Measurements from ENCODE around the gene KIZ.

Gene KIZ

GRCh38 chr20:21156266-21156665, 30.4 kb downstream of the KIZ start:
- H3K27ac ChIP-seq (ENCODE audit: low read depth, low read length) = no peak overlapping the region
- no peak overlapping the region for H2BK5ac ChIP-seq (ENCODE audit: low read depth, low read length, poor library complexity)
- no peak overlapping the region for H3K4me3 ChIP-seq (ENCODE audit: low read depth, low read length)
- no peak overlapping the region for H2BK12ac ChIP-seq (ENCODE audit: low read length)
- no peak overlapping the region for H2BK120ac ChIP-seq (ENCODE audit: insufficient read depth, low read length, poor library complexity)
- no peak overlapping the region for H2AFZ ChIP-seq (ENCODE audit: insufficient read depth, low read length, poor library complexity)
- no peaks in the 10 kb centered on the region for H3K4me1 ChIP-seq (ENCODE audit: control insufficient read depth in 1 of 2, insufficient read depth in 2 of 2, low read length in 2 of 2)
- no peak overlapping the region for H3K4me2 ChIP-seq (ENCODE audit: low read length)
- H3K36me3 ChIP-seq (ENCODE audit: control insufficient read depth in 1 of 2, insufficient read depth in 2 of 2, low read length in 2 of 2) = no peaks in the 10 kb centered on the region
- H4K91ac ChIP-seq (ENCODE audit: low read depth, low read length) = no peak overlapping the region
- H3K18ac ChIP-seq (ENCODE audit: low read length) = no peak overlapping the region
- H3K14ac ChIP-seq (ENCODE audit: low read length) = no peak overlapping the region
- no peak overlapping the region for H3K4ac ChIP-seq (ENCODE audit: low read depth, low read length)
- no CpG with 5 or more reads among the region's 1 CpG for WGBS (ENCODE audit: extremely low coverage, insufficient coverage, insufficient read length)
- H3K79me2 ChIP-seq (ENCODE audit: control insufficient read depth, insufficient read depth, low read length, poor library complexity) = no peaks in the 10 kb centered on the region
- no peak overlapping the region for H4K8ac ChIP-seq (ENCODE audit: low read depth, low read length)
- no peak overlapping the region for H3K9ac ChIP-seq (ENCODE audit: low read length)
- H2AK5ac ChIP-seq (ENCODE audit: low read length) = no peak overlapping the region
- peak; percentile 61 to 86 for DNase-seq
- no peaks in the 10 kb centered on the region for H3K9me3 ChIP-seq (ENCODE audit: insufficient read depth, low read depth, low read length)
- H3K23ac ChIP-seq (ENCODE audit: low read length) = no peak overlapping the region
- no peak overlapping the region for H4K12ac ChIP-seq (ENCODE audit: low read depth, low read length)
- H3K79me1 ChIP-seq (ENCODE audit: low read length) = no peaks in the 10 kb centered on the region
- H3K27me3 ChIP-seq (ENCODE audit: insufficient read depth, low read length) = no peaks in the 10 kb centered on the region

- no peak for DNase-seq
- H3K23ac ChIP-seq (ENCODE audit: low read length) = no peak overlapping the region
- H3K14ac ChIP-seq (ENCODE audit: low read length) = no peak overlapping the region
- no CpG with 5 or more reads among the region's 4 CpGs for WGBS (ENCODE audit: extremely low coverage, insufficient coverage, insufficient read length)
- H4K12ac ChIP-seq (ENCODE audit: low read depth, low read length) = no peak overlapping the region
- H3K4me2 ChIP-seq (ENCODE audit: low read length) = no peak overlapping the region
- H3K36me3 ChIP-seq (ENCODE audit: control insufficient read depth in 1 of 2, insufficient read depth in 2 of 2, low read length in 2 of 2) = no peaks in the 10 kb centered on the region
- H2AFZ ChIP-seq (ENCODE audit: insufficient read depth, low read length, poor library complexity) = no peak overlapping the region
- H3K27ac ChIP-seq (ENCODE audit: low read depth, low read length) = no peak overlapping the region
- H3K79me2 ChIP-seq (ENCODE audit: control insufficient read depth, insufficient read depth, low read length, poor library complexity) = no peaks in the 10 kb centered on the region
- no peak overlapping the region for H3K9ac ChIP-seq (ENCODE audit: low read length)
- H2BK5ac ChIP-seq (ENCODE audit: low read depth, low read length, poor library complexity) = no peak overlapping the region
- no peak overlapping the region for H2BK12ac ChIP-seq (ENCODE audit: low read length)
- no peaks in the 10 kb centered on the region for H3K79me1 ChIP-seq (ENCODE audit: low read length)
- no peak overlapping the region for H3K4ac ChIP-seq (ENCODE audit: low read depth, low read length)
- no peak overlapping the region for H4K8ac ChIP-seq (ENCODE audit: low read depth, low read length)
- no peaks in the 10 kb centered on the region for H3K4me1 ChIP-seq (ENCODE audit: control insufficient read depth in 1 of 2, insufficient read depth in 2 of 2, low read length in 2 of 2)
- H3K9me3 ChIP-seq (ENCODE audit: insufficient read depth, low read depth, low read length) = no peaks in the 10 kb centered on the region
- no peaks in the 10 kb centered on the region for H3K27me3 ChIP-seq (ENCODE audit: insufficient read depth, low read length)
- no peak overlapping the region for H3K18ac ChIP-seq (ENCODE audit: low read length)
- H4K91ac ChIP-seq (ENCODE audit: low read depth, low read length) = no peak overlapping the region
- no peak overlapping the region for H2BK120ac ChIP-seq (ENCODE audit: insufficient read depth, low read length, poor library complexity)
- no peak overlapping the region for H2AK5ac ChIP-seq (ENCODE audit: low read length)
- H3K4me3 ChIP-seq (ENCODE audit: low read depth, low read length) = no peak overlapping the region
Observed at GRCh38 chr20:21157006-21157405, 31.1 kb downstream of the KIZ start.

GRCh38 chr20:21159658-21160380, 33.9 kb downstream of the KIZ start:
- Histone ChIP-seq H2BK120ac (ENCODE audit: insufficient read depth, low read length, poor library complexity) (no peak overlapping the region), H3K23ac (ENCODE audit: low read length) (no peak overlapping the region), H4K91ac (ENCODE audit: low read depth, low read length) (no peak overlapping the region), H3K27me3 (ENCODE audit: insufficient read depth, low read length) (no peaks in the 10 kb centered on the region), H3K4ac (ENCODE audit: low read depth, low read length) (no peak overlapping the region), H3K9ac (ENCODE audit: low read length) (no peak overlapping the region), H2BK5ac (ENCODE audit: low read depth, low read length, poor library complexity) (no peak overlapping the region), H3K4me3 (ENCODE audit: low read depth, low read length) (no peak overlapping the region), H3K36me3 (ENCODE audit: control insufficient read depth in 1 of 2, insufficient read depth in 2 of 2, low read length in 2 of 2) (no peaks in the 10 kb centered on the region), H3K4me2 (ENCODE audit: low read length) (no peak overlapping the region), H3K79me2 (ENCODE audit: control insufficient read depth, insufficient read depth, low read length, poor library complexity) (no peaks in the 10 kb centered on the region), H3K14ac (ENCODE audit: low read length) (no peak overlapping the region), H2BK12ac (ENCODE audit: low read length) (no peak overlapping the region), H2AK5ac (ENCODE audit: low read length) (no peak overlapping the region), H3K18ac (ENCODE audit: low read length) (no peak overlapping the region), H4K8ac (ENCODE audit: low read depth, low read length) (no peak overlapping the region), H3K27ac (ENCODE audit: low read depth, low read length) (no peak overlapping the region), H2AFZ (ENCODE audit: insufficient read depth, low read length, poor library complexity) (no peak overlapping the region), H4K12ac (ENCODE audit: low read depth, low read length) (no peak overlapping the region), H3K4me1 (ENCODE audit: control insufficient read depth in 1 of 2, insufficient read depth in 2 of 2, low read length in 2 of 2) (no peaks in the 10 kb centered on the region), H3K79me1 (ENCODE audit: low read length) (no peaks in the 10 kb centered on the region), H3K9me3 (ENCODE audit: insufficient read depth, low read depth, low read length) (no peaks in the 10 kb centered on the region)
- DNase-seq = no peak
- no CpG with 5 or more reads among the region's 6 CpGs for WGBS (ENCODE audit: extremely low coverage, insufficient coverage, insufficient read length)

GRCh38 chr20:21161926-21162325, 36.0 kb downstream of the KIZ start:
- Histone ChIP-seq H3K36me3 (ENCODE audit: control insufficient read depth in 1 of 2, insufficient read depth in 2 of 2, low read length in 2 of 2) (no peaks in the 10 kb centered on the region), H4K91ac (ENCODE audit: low read depth, low read length) (no peak overlapping the region), H3K79me1 (ENCODE audit: low read length) (no peaks in the 10 kb centered on the region), H3K9ac (ENCODE audit: low read length) (no peak overlapping the region), H3K14ac (ENCODE audit: low read length) (no peak overlapping the region), H4K12ac (ENCODE audit: low read depth, low read length) (no peak overlapping the region), H2BK120ac (ENCODE audit: insufficient read depth, low read length, poor library complexity) (no peak overlapping the region), H2AFZ (ENCODE audit: insufficient read depth, low read length, poor library complexity) (no peak overlapping the region), H2BK12ac (ENCODE audit: low read length) (no peak overlapping the region), H3K23ac (ENCODE audit: low read length) (no peak overlapping the region), H3K4me1 (ENCODE audit: control insufficient read depth in 1 of 2, insufficient read depth in 2 of 2, low read length in 2 of 2) (no peaks in the 10 kb centered on the region), H3K9me3 (ENCODE audit: insufficient read depth, low read depth, low read length) (no peaks in the 10 kb centered on the region), H2AK5ac (ENCODE audit: low read length) (no peak overlapping the region), H3K4ac (ENCODE audit: low read depth, low read length) (no peak overlapping the region), H3K79me2 (ENCODE audit: control insufficient read depth, insufficient read depth, low read length, poor library complexity) (no peaks in the 10 kb centered on the region), H3K4me3 (ENCODE audit: low read depth, low read length) (no peak overlapping the region), H3K18ac (ENCODE audit: low read length) (no peak overlapping the region), H3K27ac (ENCODE audit: low read depth, low read length) (no peak overlapping the region), H3K4me2 (ENCODE audit: low read length) (no peak overlapping the region), H4K8ac (ENCODE audit: low read depth, low read length) (no peak overlapping the region), H2BK5ac (ENCODE audit: low read depth, low read length, poor library complexity) (no peak overlapping the region), H3K27me3 (ENCODE audit: insufficient read depth, low read length) (no peaks in the 10 kb centered on the region)
- WGBS (ENCODE audit: extremely low coverage, insufficient coverage, insufficient read length) = no CpG with 5 or more reads among the region's 5 CpGs
- no peak for DNase-seq
